ENCODE measurements around the gene GJC1. TPM values are rescaled to one million over a fixed set of nuclear protein-coding genes. Genes with fewer than 3 reads are reported as not detected.

The GJC1 gene
- total and polyA plus RNA-seq, 2 donors (not counting 3 experiments of a cell fraction or from before 2014, with no cell fraction given), result 13.8 to 39.7 TPM

GRCh38 chr17:44854192-44854591 is 24.1 kb upstream of the GJC1 start:
- dilution Hi-C loops (cut with MboI; ENCODE audit: extremely low pct_ligation_motif_present, low sequenced_read_pairs), result loop anchor here (25.0 kb wide), 1 partner anchor 92 kb away; the partner anchor contains the start of gene ADAM11
- peaks cover 19 to 66% of the 10 kb centered on the region in 2 experiments for H3K36me3 ChIP-seq (ENCODE audit: control insufficient read depth in 2 of 2, extremely low read depth in 1 of 2, insufficient read depth in 2 of 2, low read length in 2 of 2)
- FAIRE-seq, result no peak

More at GRCh38 chr17:44854192-44854591, 24.1 kb upstream of the GJC1 start:
- ChIA-PET CTCF (interaction anchor here (1.7 kb wide), 1 partner anchor 75 kb away, joined by 5 read pairs; no protein-coding TSS in a partner anchor), POLR2A (no interaction called here)
- intact Hi-C loops (cut with micrococcal nuclease), result no loop called here
- Histone ChIP-seq H3K4me1 (ENCODE audit: control insufficient read depth, extremely low read depth, insufficient read depth, low read length) (no peaks in the 10 kb centered on the region), H3K27ac (ENCODE audit: insufficient read depth, low read depth, low read length) (no peak overlapping the region), H3K9me3 (replicated peaks; ENCODE audit: control insufficient read depth, insufficient read depth, low read length) (no peaks in the 10 kb centered on the region), H3K9me1 (replicated peaks; ENCODE audit: control insufficient read depth, extremely low read depth, insufficient read depth, low read length) (no peaks in the 10 kb centered on the region), H4K20me1 (replicated peaks; ENCODE audit: control insufficient read depth, extremely low read depth, insufficient read depth, low read length) (no peaks in the 10 kb centered on the region), H3K4me2 (ENCODE audit: insufficient read depth, low read length) (no peak overlapping the region), H3K79me2 (ENCODE audit: control insufficient read depth, insufficient read depth, low read length) (no peaks in the 10 kb centered on the region), H2AFZ (ENCODE audit: low read depth, low read length) (no peak overlapping the region), H3K27me3 (ENCODE audit: control insufficient read depth in 2 of 2, insufficient read depth in 2 of 2, low read length in 2 of 2) (no peaks in the 10 kb centered on the region), H3K4me3 (replicated peaks in 1 of 3; ENCODE audit: insufficient read depth in 1 of 3, low read depth in 1 of 3, low read length in 3 of 3) (no peak overlapping the region), H3K9ac (replicated peaks; ENCODE audit: extremely low read depth, insufficient read depth, low read length) (no peak overlapping the region)
- no peak for DNase-seq (ENCODE audit: low read depth, low spot score)
- no TSS peak for BruUV-seq (replicated peaks)
- TF ChIP-seq MAX (IDR thresholded peaks at IDR 0.05; ENCODE audit: insufficient read depth, insufficient read length), result no peak
- TF ChIP-seq EZH2 (IDR thresholded peaks at IDR 0.05; ENCODE audit: borderline replicate concordance, low read depth, low read length, severe bottlenecking), result no peak
- no peak for TF ChIP-seq FOS (IDR thresholded peaks at IDR 0.05; ENCODE audit: borderline replicate concordance, insufficient read depth, low read length)
- no peak for TF ChIP-seq MYC (IDR thresholded peaks at IDR 0.05; ENCODE audit: low read depth, low read length)
- TF ChIP-seq CTCF (IDR thresholded peaks at IDR 0.05; ENCODE audit: extremely low read depth in 1 of 2, insufficient read depth in 1 of 2, low read depth in 1 of 2, low read length in 2 of 2), result no peak
- TF ChIP-seq JUN (IDR thresholded peaks at IDR 0.05; ENCODE audit: borderline replicate concordance, insufficient read depth, insufficient read length, low read depth), result no peak
- no peak for TF ChIP-seq POLR2AphosphoS5 (IDR thresholded peaks at IDR 0.05; ENCODE audit: insufficient read depth, low read depth, low read length)
- TF ChIP-seq POLR2A (IDR thresholded peaks at IDR 0.05; ENCODE audit: low read depth, low read length), result no peak
- no peak for TF ChIP-seq GATA2 (IDR thresholded peaks at IDR 0.05; ENCODE audit: insufficient read depth, insufficient read length, low read depth, low read length)
